ENCODE measurements around the gene IFNB1.

GRCh38 chr9:21081999-21082398 is 4.3 kb upstream of the IFNB1 start:
- no peak for TF ChIP-seq SUZ12 (IDR thresholded peaks at IDR 0.05)
- no peak for TF ChIP-seq BHLHE40 (IDR thresholded peaks at IDR 0.05; ENCODE audit: borderline replicate concordance)
- TF ChIP-seq FOXK2 (IDR thresholded peaks at IDR 0.05): no peak
- no peak for TF ChIP-seq TARDBP (IDR thresholded peaks at IDR 0.05)
- TF ChIP-seq, protein P1, sequence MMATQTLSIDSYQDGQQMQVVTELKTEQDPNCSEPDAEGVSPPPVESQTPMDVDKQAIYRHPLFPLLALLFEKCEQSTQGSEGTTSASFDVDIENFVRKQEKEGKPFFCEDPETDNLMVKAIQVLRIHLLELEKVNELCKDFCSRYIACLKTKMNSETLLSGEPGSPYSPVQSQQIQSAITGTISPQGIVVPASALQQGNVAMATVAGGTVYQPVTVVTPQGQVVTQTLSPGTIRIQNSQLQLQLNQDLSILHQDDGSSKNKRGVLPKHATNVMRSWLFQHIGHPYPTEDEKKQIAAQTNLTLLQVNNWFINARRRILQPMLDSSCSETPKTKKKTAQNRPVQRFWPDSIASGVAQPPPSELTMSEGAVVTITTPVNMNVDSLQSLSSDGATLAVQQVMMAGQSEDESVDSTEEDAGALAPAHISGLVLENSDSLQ (IDR thresholded peaks at IDR 0.05): no peak
- no peak for TF ChIP-seq ELF4 (IDR thresholded peaks at IDR 0.05)
- no peak for TF ChIP-seq FOXM1 (IDR thresholded peaks at IDR 0.05; ENCODE audit: borderline replicate concordance)
- TF ChIP-seq L3MBTL2 (conservative IDR thresholded peaks at IDR 0.05): no peak
- no peak for TF ChIP-seq NFRKB (IDR thresholded peaks at IDR 0.05)
- no peak for TF ChIP-seq ZNF384 (IDR thresholded peaks at IDR 0.05)
- TF ChIP-seq CTBP1 (IDR thresholded peaks at IDR 0.05; ENCODE audit: borderline replicate concordance): no peak
- TF ChIP-seq FOXA1 (IDR thresholded peaks at IDR 0.05): no peak

Measured in HEK293T (cell line).